IMR-90 (cell line): ENCODE results near the gene MYH16. TPM values are rescaled to one million over a fixed set of nuclear protein-coding genes. Genes with fewer than 3 reads are reported as not detected.

Experiments
- ATAC-seq: fragments of 200-7000 bp; cut with Tn5 transposase; 2 replicates; pipeline ENCODE4 v1.9.1; 2020; ENCODE audit warnings: low read depth, mild to moderate bottlenecking, moderate library complexity
- BruUV-seq: library from RNA; stranded (reverse); fragments of 400-500 nt; replicated peaks from 2 replicates; lab custom pipeline; 2021; lab: Mats Ljungman, UMichigan
- CTCF ChIA-PET: fragments of 300-600 bp; formaldehyde crosslinking; extraction: SDS; loops from one replicate; lab custom pipeline; 2021; ENCODE audit warnings: antibody characterized with exemption; lab: Yijun Ruan, JAX
- POLR2A ChIA-PET: fragments of 300-600 bp; sonication (Branson Sonifier 250); formaldehyde crosslinking; loops from one replicate; lab custom pipeline; 2022; ENCODE audit warnings: antibody characterized with exemption; ENCODE audit not compliant: unreplicated experiment; lab: Charles Lee
- DNase-seq: peaks from one replicate; pipeline ENCODE4 v3.0.0; 2013
- H2AFZ ChIP-seq: replicated peaks from 2 replicates; pipeline ENCODE3; 2013; ENCODE audit warnings: low read length, mild to moderate bottlenecking; ENCODE audit not compliant: poor library complexity
- H2AK5ac ChIP-seq: 2 replicates; pipeline ENCODE4 v1.6.1; 2013; ENCODE audit warnings: low read depth, low read length, inconsistent platforms
- H2AK9ac ChIP-seq: replicated peaks from 2 replicates; pipeline ENCODE3; 2013; ENCODE audit warnings: mild to moderate bottlenecking, low read depth, low read length, moderate library complexity; ENCODE audit not compliant: poor library complexity
- H2BK120ac ChIP-seq: 2 replicates; pipeline ENCODE4 v1.6.1; 2013; ENCODE audit warnings: low read depth, low read length, inconsistent platforms
- H2BK15ac ChIP-seq: 3 replicates; pipeline ENCODE4 v1.6.1; 2013; ENCODE audit warnings: low read depth, low read length, inconsistent platforms
- H2BK20ac ChIP-seq: 2 replicates; pipeline ENCODE4 v1.6.1; 2013; ENCODE audit warnings: low read depth, mild to moderate bottlenecking, inconsistent platforms, low read length, moderate library complexity
- H2BK5ac ChIP-seq: 2 replicates; pipeline ENCODE4 v1.6.1; 2013; ENCODE audit warnings: mild to moderate bottlenecking, low read depth, low read length, inconsistent platforms; ENCODE audit not compliant: poor library complexity, severe bottlenecking
- H3K14ac ChIP-seq: replicated peaks from 2 replicates; pipeline ENCODE4 v1.6.1; 2013; ENCODE audit warnings: low read depth, low read length, inconsistent platforms
- H3K18ac ChIP-seq: 2 replicates; pipeline ENCODE4 v1.6.1; 2013; ENCODE audit warnings: low read depth, low read length, control low read depth
- H3K23ac ChIP-seq: 2 replicates; pipeline ENCODE4 v1.6.1; 2013; ENCODE audit warnings: low read depth, low read length, inconsistent platforms
- H3K27ac ChIP-seq: 2 replicates; pipeline ENCODE4 v1.5.1; 2013; ENCODE audit warnings: mild to moderate bottlenecking, control low read depth, low read length; ENCODE audit not compliant: insufficient read depth
- H3K27me3 ChIP-seq: 2 replicates; pipeline ENCODE4 v1.6.1; 2013; ENCODE audit warnings: low read length; ENCODE audit not compliant: control insufficient read depth, insufficient read depth
- H3K36me3 ChIP-seq: 2 replicates; pipeline ENCODE4 v1.6.1; 2013; ENCODE audit warnings: low read length, mixed read lengths; ENCODE audit not compliant: control insufficient read depth, insufficient read depth
- H3K4ac ChIP-seq: 2 replicates; pipeline ENCODE4 v1.6.1; 2013; ENCODE audit warnings: low read depth, low read length, inconsistent platforms
- H3K4me1 ChIP-seq: 2 replicates; pipeline ENCODE4 v1.6.1; 2013; ENCODE audit warnings: low read length, mixed read lengths; ENCODE audit not compliant: control insufficient read depth, insufficient read depth
- H3K4me2 ChIP-seq: 2 replicates; pipeline ENCODE4 v1.6.1; 2013; ENCODE audit warnings: low read depth, mild to moderate bottlenecking, control low read depth, low read length, moderate library complexity
- H3K4me3 ChIP-seq: 2 replicates; pipeline ENCODE4 v1.5.1; 2013; ENCODE audit warnings: low read depth, mild to moderate bottlenecking, control low read depth, low read length, moderate library complexity; ENCODE audit not compliant: insufficient read depth
- H3K56ac ChIP-seq: 2 replicates; pipeline ENCODE4 v1.6.1; 2013; ENCODE audit warnings: low read length, inconsistent platforms; ENCODE audit not compliant: insufficient read depth; ENCODE audit errors: extremely low read depth
- H3K79me1 ChIP-seq, 2 experiments: 2 replicates each; pipeline ENCODE4 v1.6.1; 2013; ENCODE audit warnings: low read length in 2 of 2, inconsistent platforms in 1 of 2, low read depth in 1 of 2
- H3K9ac ChIP-seq: 2 replicates; pipeline ENCODE4 v1.6.1; 2013; ENCODE audit warnings: low read depth, low read length, control low read depth
- H3K9me1 ChIP-seq: 2 replicates; pipeline ENCODE4 v1.6.1; 2013; ENCODE audit warnings: low read length, inconsistent platforms; ENCODE audit not compliant: insufficient read depth
- H3K9me3 ChIP-seq: 2 replicates; pipeline ENCODE4 v1.6.1; 2013; ENCODE audit warnings: low read length; ENCODE audit not compliant: control insufficient read depth, insufficient read depth
- H4K20me1 ChIP-seq: 2 replicates; pipeline ENCODE4 v1.6.1; 2013; ENCODE audit warnings: low read length, inconsistent platforms; ENCODE audit not compliant: insufficient read depth
- H4K5ac ChIP-seq: 2 replicates; pipeline ENCODE4 v1.6.1; 2013; ENCODE audit warnings: mild to moderate bottlenecking, low read depth, low read length, control low read depth
- H4K8ac ChIP-seq, 2 experiments: 2 replicates each; pipeline ENCODE4 v1.6.1; 2013; ENCODE audit warnings: low read depth in 2 of 2, low read length in 2 of 2, control low read depth in 1 of 2, inconsistent platforms in 1 of 2
- H4K91ac ChIP-seq: 2 replicates; pipeline ENCODE4 v1.6.1; 2013; ENCODE audit warnings: low read depth, low read length, inconsistent platforms; ENCODE audit not compliant: insufficient read depth
- BHLHE40 ChIP-seq: fragments of 150-350 bp; IDR thresholded peaks from 2 replicates; pipeline ENCODE4 v1.6.1; 2016; ENCODE audit warnings: mild to moderate bottlenecking, low read depth, low read length
- CEBPB ChIP-seq: IDR thresholded peaks from 2 replicates; pipeline ENCODE4 v1.6.1; 2012; ENCODE audit warnings: low read depth, low read length, improper control_type of control experiment
- CHD1 ChIP-seq: IDR thresholded peaks from 2 replicates; pipeline ENCODE4 v1.6.1; 2012; ENCODE audit warnings: low read depth, low read length, improper control_type of control experiment
- FOS ChIP-seq: fragments of 150-350 bp; IDR thresholded peaks from 2 replicates; pipeline ENCODE4 v1.6.1; 2016; ENCODE audit warnings: low read depth, low read length
- MAFK ChIP-seq: IDR thresholded peaks from 2 replicates; pipeline ENCODE4 v1.6.1; 2012; ENCODE audit warnings: low read depth, low read length, improper control_type of control experiment
- MAZ ChIP-seq: IDR thresholded peaks from 2 replicates; pipeline ENCODE4 v1.6.1; 2012; ENCODE audit warnings: low read depth, mild to moderate bottlenecking, low read length, improper control_type of control experiment, moderate library complexity, borderline replicate concordance
- MXI1 ChIP-seq: IDR thresholded peaks from 2 replicates; pipeline ENCODE4 v1.6.1; 2012; ENCODE audit warnings: low read depth, mild to moderate bottlenecking, low read length, moderate library complexity, borderline replicate concordance
- NFE2L2 ChIP-seq: fragments of 150-350 bp; IDR thresholded peaks from 2 replicates; pipeline ENCODE4 v1.6.1; 2016; ENCODE audit warnings: low read depth, mild to moderate bottlenecking, low read length
- POLR2A ChIP-seq: IDR thresholded peaks from 2 replicates; pipeline ENCODE4 v1.6.1; 2012; ENCODE audit warnings: mild to moderate bottlenecking, low read depth, low read length
- RAD21 ChIP-seq: IDR thresholded peaks from 2 replicates; pipeline ENCODE4 v1.6.1; 2012; ENCODE audit warnings: low read length, improper control_type of control experiment
- RCOR1 ChIP-seq: IDR thresholded peaks from 2 replicates; pipeline ENCODE4 v1.6.1; 2012; ENCODE audit warnings: mild to moderate bottlenecking, low read length, improper control_type of control experiment; ENCODE audit not compliant: insufficient replicate concordance
- RFX5 ChIP-seq: IDR thresholded peaks from 2 replicates; pipeline ENCODE4 v1.8.0; 2012; ENCODE audit warnings: low read depth, mild to moderate bottlenecking, low read length, moderate library complexity
- SMC3 ChIP-seq: fragments of 150-350 bp; IDR thresholded peaks from 2 replicates; pipeline ENCODE4 v1.6.1; 2016; ENCODE audit warnings: low read depth, mild to moderate bottlenecking, antibody characterized with exemption, low read length, moderate library complexity
- WGBS, 2 experiments: methylation state at CpG; one replicate each; pipeline versions ENCODE4 v1.1.5 to v1.1.7; 2013; ENCODE audit warnings: missing lambda C conversion rate in 2 of 2; ENCODE audit not compliant: insufficient read length in 1 of 2; ENCODE audit errors: extremely low coverage in 2 of 2; 5-methylcytosine and 5-hydroxymethylcytosine counted together
- dilution Hi-C: fragments of 300-500 bp; cut with HindIII; formaldehyde crosslinking; loops from one replicate; pipeline ENCODE4 v1.14.3; 2018; ENCODE audit warnings: low sequenced_read_pairs; ENCODE audit not compliant: unreplicated experiment
- in situ Hi-C: fragments of 300-500 bp; cut with MboI; formaldehyde crosslinking; loops from 3 replicates; pipeline ENCODE4 v1.14.3; 2019; ENCODE audit warnings: low sequenced_read_pairs, inconsistent platforms, mixed read lengths
- intact Hi-C: fragments of 100-400 bp; cut with micrococcal nuclease; formaldehyde crosslinking; loops from 2 replicates; pipeline ENCODE4 v1.10.0; 2022
- polyA plus RNA-seq, 3 experiments: library from polyadenylated mRNA; depleted of rRNA; stranded (reverse); fragments of >200 nt; gene quantifications; 2 replicates each; pipeline ENCODE4 v1.2.3, GENCODE V29; 2012; ENCODE audit warnings: low replicate concordance in 1 of 3
- total RNA-seq: library from RNA; depleted of rRNA; stranded (reverse); fragments of >200 nt; gene quantifications from 2 replicates; pipeline ENCODE4 v1.2.3, GENCODE V29; 2012
- TF ChIP-seq, protein P1 (sequence below): fragments of 150-350 bp; IDR thresholded peaks from 2 replicates; pipeline ENCODE4 v1.6.1; 2016; ENCODE audit warnings: low read depth, mild to moderate bottlenecking, low read length, moderate library complexity, borderline replicate concordance
- TF ChIP-seq, protein P2 (sequence below): conservative IDR thresholded peaks from 2 replicates; pipeline ENCODE4 v1.5.1; 2012; ENCODE audit warnings: mild to moderate bottlenecking, low read depth, low read length, improper control_type of control experiment
- TF ChIP-seq, protein P3 (sequence below): fragments of 150-350 bp; IDR thresholded peaks from 2 replicates; pipeline ENCODE4 v1.6.1; 2017; ENCODE audit warnings: mild to moderate bottlenecking, antibody characterized with exemption, low read length, low read depth

Gene MYH16
- total and polyA plus RNA-seq, 2 of the 4 experiments (the other 2 are of a cell fraction), result 0.09 to 0.18 TPM

DNA sequence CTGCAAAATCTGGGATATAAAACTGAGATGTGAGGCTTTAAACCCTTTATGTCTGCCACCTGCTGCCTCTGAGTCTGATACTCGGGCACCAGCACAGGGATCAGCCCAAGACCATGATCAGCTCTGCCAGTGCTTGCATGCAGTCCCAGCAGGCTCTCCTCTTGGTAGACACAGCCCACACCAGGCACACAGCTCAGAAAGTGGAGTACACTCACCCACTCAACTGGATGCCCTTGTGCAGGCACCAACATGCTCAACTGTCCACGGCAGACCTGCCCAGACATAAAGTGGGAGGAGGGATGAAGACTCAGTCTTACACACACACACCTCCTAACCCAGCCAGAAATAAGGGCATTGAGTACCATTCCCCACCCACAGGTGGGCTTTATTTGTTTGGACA, 18.2 kb upstream of the MYH16 start:
- Histone ChIP-seq H3K27ac (no peak overlapping the region), H2BK15ac (no peak overlapping the region), H4K5ac (no peak overlapping the region), H2BK120ac (no peak overlapping the region), H3K18ac (no peak overlapping the region), H3K4me3 (no peak overlapping the region), H3K4ac (no peak overlapping the region), H3K9me1 (no peaks in the 10 kb centered on the region), H3K27me3 (peaks cover 21% of the 10 kb centered on the region), H3K9me3 (no peaks in the 10 kb centered on the region; the same call in 1 of the 2 replicates), H2AK5ac (no peak overlapping the region), H2BK5ac (no peak overlapping the region), H3K79me1 (no peaks in the 10 kb centered on the region), H3K14ac (no peak overlapping the region), H3K9ac (no peak overlapping the region), H2AFZ (no peak overlapping the region), H3K56ac (no peak overlapping the region), H4K91ac (no peak overlapping the region), H3K23ac (no peak overlapping the region), H4K20me1 (no peaks in the 10 kb centered on the region), H3K4me2 (no peak overlapping the region), H4K8ac (no peak overlapping the region), H3K4me1 (no peaks in the 10 kb centered on the region), H2BK20ac (no peak overlapping the region), H3K36me3 (no peaks in the 10 kb centered on the region), H2AK9ac (peak overlapping the region; percentile 13)
- no peak for ATAC-seq
- POLR2A ChIA-PET, result no interaction called here
- CTCF ChIA-PET, result no interaction called here
- in situ Hi-C loops (no loop called here), intact Hi-C loops (no loop called here), dilution Hi-C loops (no loop called here)
- no peak for DNase-seq
- no TSS peak for BruUV-seq
- no peak for TF ChIP-seq FOS
- no peak for TF ChIP-seq BHLHE40
- TF ChIP-seq, protein P1, sequence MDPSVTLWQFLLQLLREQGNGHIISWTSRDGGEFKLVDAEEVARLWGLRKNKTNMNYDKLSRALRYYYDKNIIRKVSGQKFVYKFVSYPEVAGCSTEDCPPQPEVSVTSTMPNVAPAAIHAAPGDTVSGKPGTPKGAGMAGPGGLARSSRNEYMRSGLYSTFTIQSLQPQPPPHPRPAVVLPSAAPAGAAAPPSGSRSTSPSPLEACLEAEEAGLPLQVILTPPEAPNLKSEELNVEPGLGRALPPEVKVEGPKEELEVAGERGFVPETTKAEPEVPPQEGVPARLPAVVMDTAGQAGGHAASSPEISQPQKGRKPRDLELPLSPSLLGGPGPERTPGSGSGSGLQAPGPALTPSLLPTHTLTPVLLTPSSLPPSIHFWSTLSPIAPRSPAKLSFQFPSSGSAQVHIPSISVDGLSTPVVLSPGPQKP, result no peak
- no peak for TF ChIP-seq RCOR1
- TF ChIP-seq CEBPB, result no peak
- no peak for TF ChIP-seq SMC3
- no peak for TF ChIP-seq POLR2A
- no peak for TF ChIP-seq MAFK
- TF ChIP-seq, protein P2, sequence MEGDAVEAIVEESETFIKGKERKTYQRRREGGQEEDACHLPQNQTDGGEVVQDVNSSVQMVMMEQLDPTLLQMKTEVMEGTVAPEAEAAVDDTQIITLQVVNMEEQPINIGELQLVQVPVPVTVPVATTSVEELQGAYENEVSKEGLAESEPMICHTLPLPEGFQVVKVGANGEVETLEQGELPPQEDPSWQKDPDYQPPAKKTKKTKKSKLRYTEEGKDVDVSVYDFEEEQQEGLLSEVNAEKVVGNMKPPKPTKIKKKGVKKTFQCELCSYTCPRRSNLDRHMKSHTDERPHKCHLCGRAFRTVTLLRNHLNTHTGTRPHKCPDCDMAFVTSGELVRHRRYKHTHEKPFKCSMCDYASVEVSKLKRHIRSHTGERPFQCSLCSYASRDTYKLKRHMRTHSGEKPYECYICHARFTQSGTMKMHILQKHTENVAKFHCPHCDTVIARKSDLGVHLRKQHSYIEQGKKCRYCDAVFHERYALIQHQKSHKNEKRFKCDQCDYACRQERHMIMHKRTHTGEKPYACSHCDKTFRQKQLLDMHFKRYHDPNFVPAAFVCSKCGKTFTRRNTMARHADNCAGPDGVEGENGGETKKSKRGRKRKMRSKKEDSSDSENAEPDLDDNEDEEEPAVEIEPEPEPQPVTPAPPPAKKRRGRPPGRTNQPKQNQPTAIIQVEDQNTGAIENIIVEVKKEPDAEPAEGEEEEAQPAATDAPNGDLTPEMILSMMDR, result no peak
- TF ChIP-seq RFX5, result no peak
- TF ChIP-seq NFE2L2, result no peak
- TF ChIP-seq, protein P3, sequence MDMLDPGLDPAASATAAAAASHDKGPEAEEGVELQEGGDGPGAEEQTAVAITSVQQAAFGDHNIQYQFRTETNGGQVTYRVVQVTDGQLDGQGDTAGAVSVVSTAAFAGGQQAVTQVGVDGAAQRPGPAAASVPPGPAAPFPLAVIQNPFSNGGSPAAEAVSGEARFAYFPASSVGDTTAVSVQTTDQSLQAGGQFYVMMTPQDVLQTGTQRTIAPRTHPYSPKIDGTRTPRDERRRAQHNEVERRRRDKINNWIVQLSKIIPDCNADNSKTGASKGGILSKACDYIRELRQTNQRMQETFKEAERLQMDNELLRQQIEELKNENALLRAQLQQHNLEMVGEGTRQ, result no peak
- no peak for TF ChIP-seq RAD21
- TF ChIP-seq MAZ, result no peak
- TF ChIP-seq MXI1, result no peak
- TF ChIP-seq CHD1, result no peak
- WGBS, 2 experiments, result 29% methylated on average over 1 of the region's 2 CpGs; no CpG with 5 or more reads in 1 of the 2 experiments
